Dedifferentiated amniotic fluid mesenchymal stem cell (primary cell): ENCODE data around the gene CUBN.
A peak's percentile ranks its signal among the peaks of the same experiment; 100 is the strongest.

Experiments
- DNase-seq: peaks from one replicate; pipeline ENCODE4 v3.0.0-alpha.2; 2016; ENCODE audit errors: extremely low spot score

The CUBN gene

GRCh38 chr10:16989826-16990293 is 139.8 kb downstream of the CUBN start:
- no peak for DNase-seq

GRCh38 chr10:16988900-16989299 is 140.7 kb downstream of the CUBN start:
- DNase-seq = no peak

DNA sequence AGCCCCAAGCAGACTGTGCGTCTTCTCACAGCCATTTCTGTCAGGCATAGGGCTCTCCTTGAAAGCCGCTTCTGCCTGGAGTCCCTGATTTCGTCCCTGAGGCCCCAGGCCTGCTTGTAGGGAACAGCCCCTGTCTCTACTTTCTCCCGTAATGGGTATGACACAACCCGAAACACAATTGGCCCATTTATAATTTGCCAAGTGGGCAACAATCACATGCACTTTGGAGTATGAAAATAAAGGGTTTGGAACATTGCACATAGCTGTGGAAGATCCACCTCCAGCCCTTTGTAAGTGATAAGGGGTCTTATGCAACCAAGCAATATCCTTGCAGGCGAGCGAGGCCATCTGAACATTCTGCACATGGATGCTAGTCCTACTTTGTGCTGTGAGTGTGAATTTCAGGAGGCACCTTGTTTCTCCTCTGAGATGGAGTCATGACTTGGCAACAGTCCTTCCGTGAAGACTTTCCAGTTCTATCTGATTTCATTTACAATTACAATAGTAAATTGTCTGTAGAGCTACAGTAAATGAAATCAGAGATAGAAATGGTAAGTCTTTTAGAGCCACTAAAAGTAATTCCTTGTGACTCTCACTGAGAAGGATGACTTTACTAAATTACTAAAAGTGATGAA is 141.5 kb downstream of the CUBN start:
- DNase-seq = no peak

- DNase-seq = peak; percentile 79
These were observed 142.4 kb downstream of the CUBN start for GRCh38 chr10:16987206-16987621.

- DNase-seq = peak; percentile 78
These were observed 143.0 kb downstream of the CUBN start for GRCh38 chr10:16986406-16987205.

- no peak for DNase-seq
These were observed 143.6 kb downstream of the CUBN start for GRCh38 chr10:16986082-16986405.

DNA sequence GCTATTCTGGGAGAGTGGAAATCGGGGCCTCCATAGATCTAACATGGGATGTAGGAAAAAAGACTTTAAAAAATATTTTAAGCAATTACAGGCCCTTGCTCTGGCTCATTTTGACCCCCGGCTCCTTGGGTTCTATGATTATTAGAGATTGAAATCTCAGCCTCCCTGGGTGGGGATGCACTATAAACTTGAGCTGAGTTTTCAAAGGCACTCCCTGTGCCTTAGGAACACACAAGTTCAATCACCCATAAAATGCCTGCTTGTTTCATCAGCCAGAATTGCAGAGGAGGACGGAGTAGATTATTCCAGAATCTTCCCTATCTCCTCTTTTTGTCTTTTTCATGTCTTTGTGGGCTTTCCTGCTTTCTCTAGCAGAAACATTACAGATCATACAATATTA is 145.4 kb downstream of the CUBN start:
- DNase-seq = no peak

GRCh38 chr10:16976803-16977202 is 152.8 kb downstream of the CUBN start:
- no peak for DNase-seq

GRCh38 chr10:16975188-16975587 is 154.4 kb downstream of the CUBN start:
- no peak for DNase-seq

GRCh38 chr10:16968416-16969041 is 161.1 kb downstream of the CUBN start:
- peak; percentile 81 for DNase-seq

DNA sequence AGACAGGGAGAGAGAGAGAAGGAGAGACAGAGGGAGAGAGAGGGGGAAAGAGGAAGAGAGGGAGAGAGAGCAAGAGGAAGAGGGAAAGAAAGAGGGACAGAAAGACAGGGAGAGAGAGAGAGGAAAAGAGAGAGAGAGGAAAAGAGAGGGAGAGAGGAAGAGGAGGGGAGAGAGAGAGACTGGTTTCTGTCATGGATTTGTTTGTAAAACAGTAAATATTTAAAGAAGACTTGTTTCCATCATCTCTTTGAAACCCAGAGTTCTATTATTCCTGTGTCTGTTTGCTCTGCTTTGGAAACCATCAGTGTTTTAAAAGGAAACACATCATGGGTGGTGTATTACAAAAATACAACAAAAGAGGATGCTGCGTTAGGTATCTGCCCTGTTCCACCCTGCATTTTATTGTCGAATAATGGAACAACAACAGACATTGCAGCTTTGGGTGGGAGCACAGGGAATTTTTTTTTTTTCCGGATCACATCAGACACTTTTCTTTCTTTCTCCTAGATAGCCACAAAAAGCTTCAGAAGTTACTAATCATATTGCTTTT is 161.7 kb downstream of the CUBN start:
- no peak for DNase-seq

- DNase-seq = peak; percentile 88
These were observed 162.4 kb downstream of the CUBN start for GRCh38 chr10:16966991-16967865.

- DNase-seq = peak; percentile 88
These were observed 163.7 kb downstream of the CUBN start for GRCh38 chr10:16965740-16966447.

DNA sequence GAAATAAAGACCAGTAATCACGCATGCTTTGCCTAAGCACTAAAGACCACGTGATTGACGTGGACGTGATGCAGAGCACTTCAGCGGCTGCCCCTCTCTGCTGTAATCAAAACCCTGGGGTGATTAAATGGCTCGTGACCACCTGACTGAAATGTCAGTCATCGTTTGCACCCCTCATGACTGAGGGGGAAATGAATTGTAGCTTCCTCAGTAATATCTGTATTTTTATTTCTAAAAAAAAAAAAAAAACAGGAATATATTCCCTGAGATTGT is 164.3 kb downstream of the CUBN start:
- DNase-seq = no peak

DNA sequence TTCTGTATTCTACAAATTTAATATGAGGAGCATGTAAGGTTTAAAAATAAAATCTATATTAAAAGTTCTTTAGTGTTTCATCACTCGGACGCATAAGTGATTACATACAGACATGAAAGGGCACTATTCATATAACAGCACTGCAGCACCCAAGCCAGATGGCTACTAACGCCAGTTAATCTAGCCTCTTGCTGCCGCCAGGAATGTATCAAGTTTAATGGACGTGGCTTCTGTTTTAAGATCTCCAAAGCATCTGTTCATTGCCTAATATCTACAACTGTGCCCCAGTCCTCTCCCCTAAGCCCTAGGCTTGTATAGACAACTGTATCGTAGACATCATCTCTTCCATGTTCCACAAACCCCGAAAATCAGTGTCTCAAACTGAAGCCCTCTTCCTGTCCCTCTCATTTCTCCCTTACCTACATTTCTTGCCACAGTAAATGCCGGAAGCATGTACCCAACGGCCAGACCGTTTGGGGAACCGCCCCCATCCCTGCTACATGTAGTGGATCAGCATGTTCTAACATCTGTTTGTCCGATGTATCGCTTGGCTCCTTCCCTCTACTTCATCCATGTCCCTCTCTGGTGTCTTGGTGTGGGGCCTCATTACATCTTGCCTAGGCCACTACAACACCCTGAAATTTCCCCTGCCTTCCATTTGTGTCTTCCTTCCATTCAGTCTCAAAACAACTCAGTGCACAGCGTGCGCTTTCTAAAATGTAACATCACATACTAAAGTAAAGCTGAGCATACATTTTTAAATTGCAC is 164.9 kb downstream of the CUBN start:
- DNase-seq = no peak

GRCh38 chr10:16960551-16960950 is 169.1 kb downstream of the CUBN start:
- DNase-seq = no peak

GRCh38 chr10:16957038-16957437 is 172.6 kb downstream of the CUBN start:
- no peak for DNase-seq

- DNase-seq = no peak
These were observed 175.2 kb downstream of the CUBN start for GRCh38 chr10:16954280-16955030.

DNA sequence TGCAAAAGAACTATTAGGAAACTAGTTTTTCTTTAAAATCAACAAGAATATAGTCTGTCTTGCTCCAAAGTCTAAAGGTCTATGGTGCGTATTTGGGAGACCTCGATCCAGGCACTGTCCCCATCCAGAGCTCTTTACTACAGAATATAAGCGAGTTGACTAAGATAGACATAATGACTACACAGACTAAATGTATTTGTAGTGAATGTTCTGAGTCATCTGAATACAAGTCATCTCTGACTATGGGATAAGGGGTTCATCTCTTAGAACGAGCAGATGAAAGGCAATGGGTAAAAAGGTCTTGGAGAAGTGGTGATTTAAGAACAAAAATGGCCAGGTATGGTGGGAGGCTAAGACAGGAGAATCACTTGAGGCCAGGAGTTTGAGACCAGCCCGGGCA is 176.3 kb downstream of the CUBN start:
- DNase-seq = no peak

DNA sequence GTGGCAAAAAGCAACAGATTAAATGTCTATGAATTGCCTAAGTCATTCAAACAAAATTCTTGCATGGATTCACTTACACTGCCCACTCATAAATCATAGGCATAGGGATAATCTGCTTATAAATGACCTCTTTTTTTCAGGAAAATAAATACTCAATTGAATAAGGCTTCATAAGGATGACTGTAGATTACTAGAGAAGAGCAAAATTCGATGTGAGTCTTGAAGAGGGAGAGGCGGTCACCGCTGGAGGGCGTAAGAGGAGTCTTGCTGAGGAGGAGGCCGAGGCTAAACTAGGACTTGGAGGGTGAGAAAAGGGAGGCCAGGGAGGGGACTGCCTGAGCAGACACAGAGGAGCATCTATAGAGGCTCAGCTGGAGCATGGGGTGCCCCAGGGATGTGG is 177.0 kb downstream of the CUBN start:
- no peak for DNase-seq
